Endothelial cell of umbilical vein (primary cell): ENCODE data around the gene ATP11C. TPM values are rescaled to one million over a fixed set of nuclear protein-coding genes. Genes with fewer than 3 reads are reported as not detected.

Experiments used
- BruUV-seq: library from RNA; stranded (reverse); fragments of 400-500 nt; replicated peaks from 2 replicates; lab custom pipeline; 2021; lab: Mats Ljungman, UMichigan
- CTCF ChIA-PET: fragments of 300-600, 350-600 bp; sonication (Branson Sonifier 250); formaldehyde crosslinking; loops from one replicate; lab custom pipeline; 2021; ENCODE audit warnings: antibody characterized with exemption, inconsistent platforms; lab: Charles Lee
- POLR2A ChIA-PET: fragments of 300-600, 350-600 bp; sonication (Branson Sonifier 250); formaldehyde crosslinking; loops from one replicate; lab custom pipeline; 2021; ENCODE audit warnings: antibody characterized with exemption, inconsistent platforms; lab: Charles Lee
- DNase-seq: peaks from one replicate; pipeline ENCODE4 v3.0.0-alpha.2; 2011; ENCODE audit warnings: low read depth, low spot score
- FAIRE-seq: peaks from 2 replicates; lab custom pipeline; 2011; peaks lifted over from hg19 to GRCh38; lab: Jason Lieb, UNC
- H2AFZ ChIP-seq: 2 replicates; pipeline ENCODE4 v1.6.0; 2012; ENCODE audit warnings: low read depth, low read length, control low read depth, inconsistent platforms
- H3K27ac ChIP-seq: 2 replicates; pipeline ENCODE4 v1.5.1; 2011; ENCODE audit warnings: low read depth, mild to moderate bottlenecking, control low read depth, low read length, moderate library complexity; ENCODE audit not compliant: insufficient read depth
- H3K27me3 ChIP-seq, 2 experiments: 2 replicates each; pipeline versions ENCODE4 v1.6.0 to v1.6.1; 2011; ENCODE audit warnings: low read length in 2 of 2, mixed read lengths in 1 of 2; ENCODE audit not compliant: control insufficient read depth in 2 of 2, insufficient read depth in 2 of 2
- H3K36me3 ChIP-seq, 2 experiments: 2 replicates in 1 of 2; 3 replicates in 1 of 2; pipeline ENCODE4 v1.5.1; 2011; ENCODE audit warnings: low read length in 2 of 2, mild to moderate bottlenecking in 1 of 2, moderate library complexity in 1 of 2; ENCODE audit not compliant: control insufficient read depth in 2 of 2, insufficient read depth in 2 of 2; ENCODE audit errors: extremely low read depth in 1 of 2
- H3K4me1 ChIP-seq: 3 replicates; pipeline ENCODE4 v1.5.1; 2011; ENCODE audit warnings: mild to moderate bottlenecking, low read length; ENCODE audit not compliant: control insufficient read depth, insufficient read depth; ENCODE audit errors: extremely low read depth
- H3K4me2 ChIP-seq: 2 replicates; pipeline ENCODE4 v1.6.1; 2011; ENCODE audit warnings: low read length, control low read depth, mixed read lengths; ENCODE audit not compliant: insufficient read depth
- H3K4me3 ChIP-seq, 3 experiments: fragments of 200-600 bp in 1 of 3; sonication (generic), shearing (Covaris generic) in 1 of 3; replicated peaks in 1 of 3; 2 replicates each; pipeline ENCODE4 v1.5.1; 2011 to 2016; ENCODE audit warnings: control low read depth in 3 of 3, low read length in 3 of 3, mild to moderate bottlenecking in 2 of 3, inconsistent platforms in 1 of 3, low read depth in 1 of 3, moderate library complexity in 1 of 3; ENCODE audit not compliant: insufficient read depth in 1 of 3
- H3K79me2 ChIP-seq: 2 replicates; pipeline ENCODE4 v1.6.0; 2012; ENCODE audit warnings: low read length, inconsistent platforms; ENCODE audit not compliant: control insufficient read depth, insufficient read depth
- H3K9ac ChIP-seq: replicated peaks from 2 replicates; pipeline ENCODE3; 2011; ENCODE audit warnings: low read length, control low read depth; ENCODE audit not compliant: insufficient read depth; ENCODE audit errors: extremely low read depth
- H3K9me1 ChIP-seq: replicated peaks from 3 replicates; pipeline ENCODE4 v1.6.0; 2011; ENCODE audit warnings: mild to moderate bottlenecking, low read length; ENCODE audit not compliant: control insufficient read depth, insufficient read depth; ENCODE audit errors: extremely low read depth
- H3K9me3 ChIP-seq: replicated peaks from 2 replicates; pipeline ENCODE4 v1.5.1; 2012; ENCODE audit warnings: low read length, inconsistent platforms; ENCODE audit not compliant: control insufficient read depth, insufficient read depth
- H4K20me1 ChIP-seq: replicated peaks from 2 replicates; pipeline ENCODE3; 2011; ENCODE audit warnings: mild to moderate bottlenecking, low read length; ENCODE audit not compliant: control insufficient read depth, insufficient read depth; ENCODE audit errors: extremely low read depth
- CTCF ChIP-seq, 2 donors: IDR thresholded peaks; 1 replicate in 1 of 2; 2 replicates in 1 of 2; pipeline ENCODE4 v1.5.1; 2011; ENCODE audit warnings: low read length in 2 of 2, mild to moderate bottlenecking in 2 of 2, moderate library complexity in 2 of 2, control low read depth in 1 of 2, inconsistent platforms in 1 of 2, low read depth in 1 of 2; ENCODE audit not compliant: insufficient read depth in 1 of 2; ENCODE audit errors: extremely low read depth in 1 of 2
- EZH2 ChIP-seq: IDR thresholded peaks from 2 replicates; pipeline ENCODE4 v1.6.1; 2012; ENCODE audit warnings: borderline replicate concordance, low read depth, mild to moderate bottlenecking, moderate library complexity, low read length, inconsistent platforms; ENCODE audit not compliant: severe bottlenecking
- FOS ChIP-seq: IDR thresholded peaks from 2 replicates; pipeline ENCODE4 v1.6.1; 2011; ENCODE audit warnings: mild to moderate bottlenecking, low read length, moderate library complexity, borderline replicate concordance; ENCODE audit not compliant: insufficient read depth
- GATA2 ChIP-seq: IDR thresholded peaks from 2 replicates; pipeline ENCODE4 v1.7.0; 2011; ENCODE audit warnings: low read depth, mild to moderate bottlenecking, moderate library complexity, mixed read lengths, low read length; ENCODE audit not compliant: insufficient read length, insufficient read depth
- dilution Hi-C: fragments of 300-500 bp; cut with MboI; formaldehyde crosslinking; loops from one replicate; pipeline ENCODE4 v1.15.0; 2019; ENCODE audit warnings: low sequenced_read_pairs; ENCODE audit not compliant: extremely low pct_ligation_motif_present
- intact Hi-C: fragments of 100-400 bp; cut with micrococcal nuclease; formaldehyde crosslinking; loops from one replicate; pipeline ENCODE4 v1.10.0; 2022
- polyA plus RNA-seq, 4 experiments: library from polyadenylated mRNA; depleted of rRNA in 3 of 4; stranded (reverse) in 3 of 4; unstranded in 1 of 4; fragments of >200 nt; gene quantifications; 2 replicates each; pipeline versions ENCODE4 v1.2.1 to v1.2.3, GENCODE V29; 2011 to 2012; ENCODE audit warnings: missing spikeins in 1 of 4
- total RNA-seq: library from RNA; stranded (reverse); gene quantifications from 2 replicates; pipeline ENCODE4 v1.2.3, GENCODE V29; 2021

Gene ATP11C
- total and polyA plus RNA-seq, 2 donors (not counting 3 experiments of a cell fraction or from before 2014, with no cell fraction given): 9.1 to 31.8 TPM

- Histone ChIP-seq H3K9me3 (no peaks in the 10 kb centered on the region), H3K27me3 (no peaks in the 10 kb centered on the region), H4K20me1 (no peaks in the 10 kb centered on the region), H2AFZ (no peak overlapping the region), H3K4me1 (peaks cover 3% of the 10 kb centered on the region), H3K9me1 (no peaks in the 10 kb centered on the region), H3K36me3 (no peaks in the 10 kb centered on the region), H3K27ac (no peak overlapping the region), H3K4me2 (no peak overlapping the region), H3K4me3 (no peak overlapping the region), H3K9ac (no peak overlapping the region), H3K79me2 (no peaks in the 10 kb centered on the region)
- ChIA-PET POLR2A (interaction anchor here (0.8 kb wide), 1 partner anchor 16 kb away, joined by 4 read pairs; no protein-coding TSS in a partner anchor), CTCF (interaction anchor here (1.5 kb wide), 1 partner anchor 172 kb away, joined by 5 read pairs; no protein-coding TSS in a partner anchor)
- BruUV-seq: no TSS peak
- DNase-seq (peak; percentile 18), FAIRE-seq (no peak)
- intact Hi-C loops (loop anchor here (5.0 kb wide), 1 partner anchor 173 kb away; the partner anchor contains the start of gene ATP11C), dilution Hi-C loops (no loop called here)
- no peak for TF ChIP-seq EZH2
- peak; percentile 26 to 38 for TF ChIP-seq CTCF (IDR thresholded peaks at IDR 0.05; ENCODE audit: extremely low read depth in 1 of 2, insufficient read depth in 1 of 2, low read depth in 1 of 2, low read length in 2 of 2)
These were observed 173.2 kb downstream of the ATP11C start for GRCh38 chrX:139759637-139760036.

- no peak overlapping the region for H3K4me3 ChIP-seq
- no TSS peak for BruUV-seq
- TF ChIP-seq FOS: no peak
- no peak for TF ChIP-seq EZH2
- no peak for TF ChIP-seq GATA2
- H2AFZ ChIP-seq: no peak overlapping the region
- peak; percentile 8 for DNase-seq
- H3K79me2 ChIP-seq: no peaks in the 10 kb centered on the region
- no peaks in the 10 kb centered on the region for H4K20me1 ChIP-seq
- no peaks in the 10 kb centered on the region for H3K9me3 ChIP-seq
- H3K27me3 ChIP-seq: no peaks in the 10 kb centered on the region
- H3K4me2 ChIP-seq: no peak overlapping the region
- H3K4me1 ChIP-seq: peaks cover 3% of the 10 kb centered on the region
- POLR2A ChIA-PET: no interaction called here
- CTCF ChIA-PET: no interaction called here
- H3K9ac ChIP-seq: no peak overlapping the region
- no peak for FAIRE-seq
- H3K9me1 ChIP-seq: no peaks in the 10 kb centered on the region
- dilution Hi-C loops: no loop called here
- intact Hi-C loops: no loop called here
- H3K27ac ChIP-seq: no peak overlapping the region
- H3K36me3 ChIP-seq: no peaks in the 10 kb centered on the region
These were observed 174.0 kb downstream of the ATP11C start for GRCh38 chrX:139758809-139759208.
